Stimulated activated CD8-positive, alpha-beta memory T cell treated with anti-CD3 and anti-CD28 coated beads, Interleukin-12 subunit alpha, Interleukin-12 subunit beta, amount 100 ng/mL, for 1 hour (primary cell): ENCODE measurements around the gene WSCD2.

Experiments
- DNase-seq: peaks from one replicate; pipeline ENCODE4 v3.0.0-alpha.2; 2020; ENCODE audit warnings: low read depth

WSCD2 gene

GRCh38 chr12:108129017-108129812 lies at the start of gene WSCD2:
Gene WSCD2 (plus strand): TSS chr12:108129288. CDS start chr12:108195833, 66,545 bp downstream.
- no peak for DNase-seq

GRCh38 chr12:108079721-108080120 lies 49.4 kb upstream of the WSCD2 start:
- DNase-seq, result no peak

GRCh38 chr12:108080363-108080762 lies 48.7 kb upstream of the WSCD2 start:
- no peak for DNase-seq

GRCh38 chr12:108082485-108082884 lies 46.6 kb upstream of the WSCD2 start:
- no peak for DNase-seq

GRCh38 chr12:108087900-108088299 lies 41.2 kb upstream of the WSCD2 start:
- no peak for DNase-seq

GRCh38 chr12:108090107-108090899 lies 38.8 kb upstream of the WSCD2 start:
- DNase-seq, result no peak

GRCh38 chr12:108090932-108091678 lies 38.0 kb upstream of the WSCD2 start:
- DNase-seq, result no peak

- DNase-seq, result no peak
Measured at GRCh38 chr12:108091679-108092051, 37.4 kb upstream of the WSCD2 start.

- no peak for DNase-seq
Measured at GRCh38 chr12:108093209-108093608, 35.9 kb upstream of the WSCD2 start.

- no peak for DNase-seq
Measured at GRCh38 chr12:108094056-108094649, 34.9 kb upstream of the WSCD2 start.

GRCh38 chr12:108097160-108097911 lies 31.8 kb upstream of the WSCD2 start:
- no peak for DNase-seq

- DNase-seq, result no peak
Measured at GRCh38 chr12:108098374-108098773, 30.7 kb upstream of the WSCD2 start.

GRCh38 chr12:108099073-108099472 lies 30.0 kb upstream of the WSCD2 start:
- DNase-seq, result no peak

GRCh38 chr12:108099778-108100489 lies 29.2 kb upstream of the WSCD2 start:
- no peak for DNase-seq

- no peak for DNase-seq
Measured at GRCh38 chr12:108101605-108102175, 27.4 kb upstream of the WSCD2 start.

GRCh38 chr12:108102363-108102762 lies 26.7 kb upstream of the WSCD2 start:
- no peak for DNase-seq

- no peak for DNase-seq
Measured at GRCh38 chr12:108103087-108103486, 26.0 kb upstream of the WSCD2 start.

- no peak for DNase-seq
Measured at GRCh38 chr12:108103517-108103916, 25.6 kb upstream of the WSCD2 start.

GRCh38 chr12:108104657-108105056 lies 24.4 kb upstream of the WSCD2 start:
- DNase-seq, result no peak

- no peak for DNase-seq
Measured at GRCh38 chr12:108106599-108106998, 22.5 kb upstream of the WSCD2 start.
